Measurements from ENCODE around the gene TSPAN4.

- no peak for TF ChIP-seq CTCF (IDR thresholded peaks at IDR 0.05)
- no peak for TF ChIP-seq EP300 (IDR thresholded peaks at IDR 0.05; ENCODE audit: low read depth)
Measured at GRCh38 chr11:829847-830294, 12.8 kb upstream of the TSPAN4 start.
